Measurements from ENCODE around the gene TRMT61A.
"Not testable (repeated sequence)": the region's sequence is repeated elsewhere in the genome, so short reads cannot be mapped to it uniquely, and the experiment has no call there.

The TRMT61A gene

DNA sequence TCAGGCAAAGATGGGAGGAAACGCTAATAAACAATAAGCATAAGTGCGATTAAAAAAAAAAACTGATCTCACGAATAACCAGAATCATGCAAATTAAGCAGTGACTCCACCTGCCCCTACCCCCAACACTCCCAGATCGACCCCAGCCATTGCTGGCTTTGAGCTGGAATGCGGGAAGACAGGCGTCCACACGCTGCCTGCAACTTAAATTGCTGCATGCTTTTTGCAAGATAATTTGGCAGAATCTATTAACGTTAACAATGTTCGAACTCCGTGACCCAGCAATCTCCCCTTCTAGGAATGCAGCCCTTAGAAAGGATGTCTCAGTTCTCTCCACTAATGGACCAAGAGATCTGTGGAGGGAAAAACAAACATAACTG is 5.4 kb upstream of the TRMT61A start:
- DNase-seq: no peak

DNA sequence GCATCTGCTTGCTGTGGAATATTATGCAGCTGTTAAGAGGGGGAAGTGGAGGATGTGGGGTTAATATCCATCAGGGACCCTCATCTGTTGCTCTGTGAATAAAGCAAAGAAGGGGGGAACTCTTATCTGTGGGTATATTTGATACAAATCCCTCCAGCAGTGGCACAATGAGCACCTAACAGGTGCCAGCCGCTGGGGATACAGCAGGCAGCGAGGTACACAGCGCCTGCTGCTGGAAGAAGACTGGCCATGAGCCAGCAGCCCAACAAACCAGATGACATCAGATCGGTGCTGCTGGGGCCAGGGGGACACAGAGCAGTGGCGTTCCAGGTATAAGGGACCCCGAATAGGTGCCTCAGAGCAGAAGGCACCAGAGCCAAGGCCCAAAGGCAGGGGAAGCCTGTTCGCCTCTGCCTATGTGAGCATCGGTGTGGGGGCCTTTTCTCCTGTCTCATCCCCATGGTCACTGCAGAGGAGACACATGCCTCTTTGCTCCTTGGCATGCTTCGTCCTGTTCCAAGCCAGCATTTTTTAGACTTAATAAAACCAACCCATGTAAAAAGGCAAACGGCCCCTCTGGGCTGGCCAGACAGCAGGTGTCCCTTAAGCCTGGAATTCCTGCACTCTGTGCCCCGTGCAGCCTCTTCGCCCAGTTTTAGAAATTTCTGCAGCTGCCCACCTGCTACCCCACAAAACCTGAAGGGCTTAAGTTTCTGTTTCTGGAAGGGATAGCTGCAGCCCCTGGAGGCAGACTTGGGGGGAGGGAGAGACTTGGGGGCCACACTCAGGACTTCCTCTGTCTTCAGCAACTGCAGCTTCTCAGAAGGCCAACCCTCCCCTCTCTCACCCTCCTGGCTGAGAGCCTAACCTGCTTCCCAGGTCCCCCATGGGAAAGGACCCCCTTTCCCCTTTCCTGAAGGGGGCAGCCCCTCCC is 4.7 kb upstream of the TRMT61A start:
- DNase-seq: no peak

DNA sequence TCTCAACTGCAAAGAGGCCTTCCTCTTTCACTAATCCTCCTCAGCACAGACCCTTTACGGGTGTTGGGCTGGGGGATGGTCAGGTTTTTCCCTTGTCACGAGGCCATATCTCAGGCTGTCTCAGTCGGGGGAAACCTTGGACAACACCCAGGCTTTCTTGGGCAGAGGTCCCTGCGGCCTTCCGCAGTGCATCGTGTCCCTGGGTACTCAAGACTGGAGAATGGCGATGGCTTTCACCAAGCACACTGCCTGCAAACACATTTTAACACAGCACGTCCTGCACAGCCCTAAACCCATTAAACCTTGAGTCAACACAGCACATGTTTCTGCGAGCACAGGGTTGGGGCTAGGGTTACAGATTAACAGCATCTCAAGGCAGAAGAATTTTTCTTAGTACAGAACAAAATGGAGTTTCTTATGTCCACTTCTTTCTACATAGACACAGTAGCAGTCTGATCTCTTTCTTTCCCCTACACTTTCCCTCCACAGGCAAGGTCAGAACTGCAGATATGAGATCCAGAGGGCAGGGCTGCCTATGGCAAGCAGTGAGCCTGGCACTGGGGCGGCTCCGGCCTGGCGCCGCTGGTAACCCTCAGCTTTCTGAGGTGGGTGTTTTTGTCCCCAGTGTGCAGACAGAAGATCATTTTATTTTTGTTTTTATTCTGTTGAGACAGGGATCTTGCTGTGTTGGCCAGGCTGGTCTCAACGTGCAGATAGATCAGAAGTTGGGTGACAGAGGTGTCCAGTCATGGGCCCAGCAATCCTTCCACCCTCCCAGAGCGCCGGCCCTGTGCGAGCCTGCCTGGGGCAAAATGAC is 3.4 kb upstream of the TRMT61A start:
- not testable (repeated sequence) for DNase-seq

DNA sequence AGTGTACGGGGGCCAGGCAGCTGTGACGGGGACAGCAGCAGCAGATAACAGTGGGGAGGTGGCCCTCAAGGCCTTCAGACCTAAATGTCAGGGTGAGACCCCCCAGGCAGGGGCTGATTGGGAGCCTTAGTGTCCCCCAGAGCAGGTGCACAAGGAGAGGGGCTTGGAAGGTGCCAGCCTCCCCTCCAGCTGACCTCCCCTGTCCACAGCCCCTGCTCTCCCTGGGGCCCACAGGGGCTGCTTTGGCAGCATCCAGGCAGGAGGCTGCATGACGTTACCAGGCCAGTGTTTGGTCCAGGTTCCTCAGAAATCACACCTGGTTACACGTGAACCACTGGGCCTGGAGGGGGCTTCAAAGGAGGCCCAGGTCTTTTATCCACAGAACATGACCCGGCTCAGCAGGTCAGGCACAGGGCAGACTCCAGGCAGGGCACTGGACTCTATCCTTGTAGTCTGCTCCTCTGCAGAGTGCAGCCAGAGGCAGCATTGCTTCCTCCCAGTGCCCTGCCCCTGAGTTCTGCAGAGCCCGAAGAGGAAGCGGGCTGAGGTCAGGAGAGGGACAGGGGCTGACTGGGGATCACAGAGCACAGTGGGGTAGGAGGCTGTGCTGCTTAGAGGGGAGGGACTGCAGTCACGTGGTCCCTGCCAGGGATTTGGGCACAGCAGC is 2.6 kb upstream of the TRMT61A start:
- no peak for DNase-seq

DNA sequence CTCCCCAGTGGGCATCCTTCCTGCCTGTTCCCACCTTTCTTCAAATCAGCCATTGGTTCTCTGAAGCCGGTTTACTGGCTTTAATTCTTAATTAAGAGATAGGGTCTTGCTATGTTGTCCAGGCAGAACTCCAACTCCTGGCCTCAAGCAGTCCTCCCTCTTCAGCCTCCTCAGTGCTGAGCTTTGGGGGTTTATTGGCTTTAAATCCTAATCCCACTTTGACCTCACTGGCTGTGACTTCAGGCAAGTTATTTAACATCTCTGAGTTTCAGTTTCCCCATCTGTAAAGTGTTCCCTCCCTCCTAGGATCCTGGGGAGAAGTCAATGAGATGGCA is 2.1 kb upstream of the TRMT61A start:
- no peak for DNase-seq

DNA sequence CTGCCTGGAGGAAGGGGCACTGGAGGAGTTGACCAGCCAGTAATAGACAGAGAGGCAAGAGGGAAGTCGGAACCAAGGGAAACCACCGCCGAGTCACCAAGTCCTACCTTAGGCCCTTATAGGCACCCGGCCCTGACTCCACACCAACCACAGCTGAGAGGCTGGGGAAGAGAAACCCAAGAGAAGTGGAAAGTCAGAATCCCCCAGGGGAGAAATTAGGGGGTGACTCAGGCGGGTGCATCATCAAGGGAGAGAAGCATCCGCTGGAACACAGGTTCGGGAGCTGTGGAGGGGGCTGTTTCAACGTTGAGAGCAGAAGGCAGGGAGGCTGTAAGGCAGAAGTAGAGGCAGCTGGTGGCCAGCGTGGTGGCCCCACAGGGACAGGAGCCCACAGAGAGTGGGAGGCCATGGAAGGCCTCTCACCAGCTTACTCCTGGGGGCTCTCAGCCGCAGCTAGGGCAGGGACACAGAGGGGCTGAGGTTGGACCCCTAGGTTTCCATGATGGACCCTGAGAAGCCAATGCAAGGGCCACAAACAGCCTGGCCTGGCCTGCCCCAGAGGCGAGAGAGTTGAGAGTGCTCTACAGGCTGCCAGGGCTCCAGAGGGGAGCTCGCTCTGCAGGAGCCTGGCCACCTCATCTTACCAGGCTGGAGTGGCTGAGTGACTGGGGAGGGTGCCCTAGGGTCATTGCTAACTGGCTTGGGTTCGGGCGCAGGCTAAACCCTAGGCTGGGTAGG is 1.4 kb upstream of the TRMT61A start:
- DNase-seq: no peak

DNA sequence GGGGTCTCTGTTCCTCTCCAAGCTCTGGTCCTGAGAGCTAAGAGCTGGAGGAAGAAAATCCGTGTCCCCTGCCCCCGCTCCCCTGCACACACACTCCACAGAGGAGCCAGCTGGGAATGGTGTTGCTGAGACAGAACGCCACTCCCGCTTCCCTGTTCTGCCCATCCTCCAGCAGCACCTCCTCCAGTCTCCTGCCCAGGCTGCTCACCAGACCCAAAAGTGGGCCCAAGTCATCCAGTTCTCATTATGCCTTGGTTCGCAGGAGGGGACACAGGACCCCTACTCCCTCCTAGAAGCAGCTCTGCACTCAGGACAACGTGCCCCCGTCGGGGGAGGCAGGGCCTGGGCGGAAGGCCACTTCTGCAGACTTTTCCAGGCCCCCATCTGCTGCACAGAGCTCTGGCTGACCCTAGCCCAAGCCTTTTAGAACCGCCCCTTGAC is 830 bp upstream of the TRMT61A start:
- DNase-seq: no peak

DNA sequence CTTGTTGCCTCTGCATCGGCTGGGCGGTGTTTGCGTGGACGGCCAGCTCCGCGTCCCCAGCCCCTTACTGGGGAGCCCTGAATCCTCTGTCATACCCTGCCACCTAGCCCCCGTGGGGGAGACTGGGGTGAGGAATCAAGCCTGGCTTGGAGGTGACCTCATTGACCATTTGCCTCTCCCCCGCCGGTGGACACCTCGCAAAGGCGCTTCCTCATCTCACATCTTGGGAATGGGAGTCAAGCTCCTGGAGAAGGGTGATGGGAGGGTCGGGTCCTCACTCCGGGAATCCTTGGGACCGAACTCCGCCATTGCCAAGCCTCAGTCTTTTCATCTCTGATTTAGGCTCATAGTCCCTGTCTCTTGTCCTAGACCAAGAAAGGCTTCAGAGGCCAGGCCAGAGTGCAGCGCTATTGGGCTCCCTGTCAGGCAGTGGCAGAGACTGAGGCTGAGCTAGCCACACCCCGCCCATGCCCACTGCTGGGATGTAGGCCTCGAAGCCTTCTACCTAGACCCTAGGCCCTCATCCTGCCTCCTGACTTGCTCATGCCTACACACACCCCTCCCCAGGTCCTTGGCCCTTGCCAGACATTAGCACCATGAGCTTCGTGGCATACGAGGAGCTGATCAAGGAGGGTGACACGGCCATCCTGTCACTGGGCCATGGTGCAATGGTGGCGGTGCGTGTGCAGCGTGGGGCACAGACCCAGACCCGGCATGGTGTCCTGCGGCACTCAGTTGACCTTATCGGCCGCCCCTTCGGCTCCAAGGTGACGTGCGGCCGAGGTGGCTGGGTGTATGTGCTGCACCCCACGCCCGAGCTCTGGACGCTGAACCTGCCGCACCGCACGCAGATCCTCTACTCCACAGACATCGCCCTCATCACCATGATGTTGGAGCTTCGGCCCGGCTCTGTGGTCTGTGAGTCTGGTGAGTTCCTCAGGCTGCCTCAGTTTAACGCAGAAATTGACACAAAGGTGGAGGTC is 678 bp downstream of the TRMT61A start:
- no peak for DNase-seq

DNA sequence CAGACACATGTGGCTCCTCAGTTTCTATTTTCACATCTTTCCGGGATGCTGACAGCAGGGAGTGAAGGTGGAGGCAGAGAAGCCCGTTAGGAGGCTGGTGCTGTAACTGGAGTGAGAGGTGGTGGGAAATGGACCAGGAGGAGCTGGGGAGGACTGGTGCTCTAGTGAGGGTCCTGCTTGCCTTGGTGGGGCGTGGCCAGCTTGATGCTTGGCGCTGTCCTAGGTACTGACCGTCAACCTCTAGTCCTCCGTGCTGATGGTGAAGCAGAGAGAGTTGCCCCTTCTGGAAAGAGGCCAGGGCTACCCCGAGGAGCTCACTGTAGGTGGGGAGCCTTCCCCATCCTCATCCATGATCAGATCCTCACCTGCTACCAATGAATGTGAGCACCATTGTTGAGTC is 1.4 kb downstream of the TRMT61A start:
- DNase-seq: no peak

DNA sequence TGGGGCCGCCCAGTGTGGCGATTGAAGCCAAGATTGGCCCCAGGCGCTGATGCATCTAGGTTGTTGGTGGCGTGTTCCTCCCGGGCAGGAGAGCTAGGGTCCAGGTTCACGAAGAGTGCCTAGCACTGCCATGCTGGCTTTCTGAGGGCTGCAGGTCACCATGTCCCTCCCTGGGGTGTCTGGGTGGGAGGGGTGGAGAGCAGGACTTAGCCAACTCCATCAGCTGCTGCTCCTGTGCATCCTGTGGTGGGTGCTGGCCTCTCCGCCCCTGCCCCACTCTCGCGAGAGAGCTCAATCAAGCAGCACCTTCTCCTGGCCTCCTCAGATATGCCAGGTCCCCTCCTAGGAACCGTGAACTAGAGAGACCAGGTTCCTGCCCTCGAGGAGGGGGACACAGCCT is 1.8 kb downstream of the TRMT61A start:
- DNase-seq: no peak

DNA sequence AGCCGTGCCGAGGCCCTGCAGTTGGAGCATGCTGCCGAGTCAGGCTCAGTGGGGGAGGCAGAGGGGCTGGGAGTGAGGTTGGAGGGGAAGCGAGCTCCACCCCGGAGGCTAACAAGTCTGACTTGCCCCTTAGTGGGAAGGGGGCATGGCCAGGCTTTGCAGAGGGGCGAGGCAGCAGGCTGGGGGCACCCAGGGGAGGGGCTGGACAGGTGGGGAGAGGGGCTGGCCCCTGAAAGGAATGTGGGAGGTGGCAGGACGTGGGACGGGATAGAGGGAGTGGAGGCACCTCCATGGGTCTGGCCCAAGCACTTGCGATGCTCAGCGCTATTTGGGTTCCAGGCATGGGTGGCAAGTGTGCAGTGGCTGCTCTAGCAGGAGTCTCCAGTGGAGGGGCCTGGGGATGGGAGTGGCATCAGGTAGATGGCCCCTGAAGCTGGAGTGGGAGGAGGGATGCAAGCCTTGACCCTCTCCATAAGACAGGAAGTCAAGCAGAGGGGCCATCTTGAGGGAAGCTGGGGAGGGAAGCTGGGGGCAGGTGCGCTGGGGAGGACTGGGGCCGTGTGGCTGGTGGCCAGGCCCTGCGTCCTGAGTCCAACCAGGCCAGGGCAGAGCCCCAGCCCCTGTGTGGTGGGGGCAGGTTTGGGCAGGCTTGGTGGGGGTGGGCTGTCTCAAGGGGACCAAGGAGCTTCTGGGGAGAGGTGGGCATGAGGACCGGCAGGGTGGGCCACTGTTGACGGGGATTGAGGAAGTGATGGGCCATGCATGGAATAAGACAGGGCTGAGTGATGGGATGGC is 2.6 kb downstream of the TRMT61A start:
- DNase-seq: no peak

DNA sequence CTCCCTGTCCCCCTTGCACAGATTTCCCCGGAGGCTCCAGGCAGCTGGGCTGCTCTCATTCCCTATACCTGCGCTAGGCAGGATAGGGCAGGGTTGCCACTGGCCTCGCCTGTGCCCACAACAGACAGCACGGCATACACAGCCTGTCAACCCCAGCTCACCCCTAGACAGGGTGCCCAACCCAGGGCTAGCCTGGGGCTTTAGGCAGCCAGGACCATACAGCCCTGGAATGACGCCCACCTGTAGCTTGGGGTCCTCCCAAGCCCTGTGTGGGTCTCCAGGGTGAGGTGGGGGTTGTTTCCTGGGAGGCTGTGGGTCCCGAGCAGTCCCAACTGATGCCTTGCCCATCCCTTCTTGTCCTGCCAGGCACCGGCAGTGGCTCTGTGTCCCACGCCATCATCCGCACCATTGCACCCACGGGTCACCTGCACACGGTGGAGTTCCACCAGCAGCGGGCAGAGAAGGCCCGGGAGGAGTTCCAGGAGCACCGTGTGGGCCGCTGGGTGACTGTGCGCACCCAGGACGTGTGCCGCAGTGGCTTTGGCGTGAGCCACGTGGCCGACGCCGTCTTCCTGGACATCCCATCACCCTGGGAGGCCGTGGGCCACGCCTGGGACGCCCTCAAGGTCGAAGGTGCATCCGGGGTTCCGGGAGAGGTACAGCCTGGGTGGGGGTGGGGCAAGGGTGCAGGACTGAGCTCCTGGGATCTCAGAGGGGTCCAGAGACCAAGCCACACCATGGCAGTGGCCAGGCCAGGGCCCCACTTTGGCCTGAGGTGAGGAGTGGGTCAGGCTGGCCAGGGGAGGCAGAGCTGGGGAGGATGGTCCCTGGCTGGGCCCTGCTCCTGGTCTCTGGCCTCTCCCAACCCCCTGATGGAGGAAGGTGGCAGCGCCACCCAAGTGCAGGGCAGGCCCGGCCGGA is 3.5 kb downstream of the TRMT61A start:
- DNase-seq: no peak

DNA sequence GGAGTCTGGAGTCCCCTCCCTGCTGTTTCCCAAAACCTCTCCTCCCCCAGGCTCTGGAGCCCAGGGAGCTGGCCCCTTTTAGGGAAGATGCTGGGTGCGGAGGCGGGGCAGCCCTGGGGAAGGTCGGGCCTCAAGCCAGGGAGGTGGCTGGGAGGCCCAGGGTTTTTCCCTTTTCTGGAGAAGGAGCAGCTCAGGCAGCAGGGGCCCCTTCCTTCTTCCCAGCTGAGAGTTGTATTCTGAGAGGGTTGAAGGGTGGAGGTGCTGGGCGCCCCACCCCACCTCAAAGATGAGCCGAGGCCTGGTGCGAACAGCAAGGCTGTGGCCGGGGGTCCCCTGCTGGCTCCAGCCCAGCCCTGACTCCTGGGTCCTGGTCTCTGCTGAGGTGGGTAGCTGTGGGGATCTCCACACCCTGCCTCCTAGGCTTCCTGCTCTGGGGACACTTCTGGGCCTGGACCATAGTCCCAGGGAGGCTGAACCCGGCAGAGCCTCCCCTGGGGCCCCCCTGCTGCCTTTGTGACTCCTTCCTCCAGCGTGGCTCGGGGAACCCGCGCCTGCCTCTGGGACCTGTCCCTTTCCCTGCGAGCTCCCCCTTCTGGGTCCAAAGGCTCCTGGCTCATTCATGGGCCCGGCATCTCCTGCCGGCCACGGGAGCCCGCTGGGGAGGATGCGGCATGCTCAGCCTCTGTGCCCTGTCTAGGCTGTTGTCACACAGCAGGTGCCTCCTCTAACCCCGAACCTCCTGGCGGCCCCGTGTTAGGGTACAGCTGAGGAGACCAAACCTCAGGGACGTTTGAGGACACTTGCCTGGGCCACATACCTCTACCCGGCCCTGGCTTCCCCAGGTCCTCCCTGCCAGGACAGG is 4.4 kb downstream of the TRMT61A start:
- no peak for DNase-seq

DNA sequence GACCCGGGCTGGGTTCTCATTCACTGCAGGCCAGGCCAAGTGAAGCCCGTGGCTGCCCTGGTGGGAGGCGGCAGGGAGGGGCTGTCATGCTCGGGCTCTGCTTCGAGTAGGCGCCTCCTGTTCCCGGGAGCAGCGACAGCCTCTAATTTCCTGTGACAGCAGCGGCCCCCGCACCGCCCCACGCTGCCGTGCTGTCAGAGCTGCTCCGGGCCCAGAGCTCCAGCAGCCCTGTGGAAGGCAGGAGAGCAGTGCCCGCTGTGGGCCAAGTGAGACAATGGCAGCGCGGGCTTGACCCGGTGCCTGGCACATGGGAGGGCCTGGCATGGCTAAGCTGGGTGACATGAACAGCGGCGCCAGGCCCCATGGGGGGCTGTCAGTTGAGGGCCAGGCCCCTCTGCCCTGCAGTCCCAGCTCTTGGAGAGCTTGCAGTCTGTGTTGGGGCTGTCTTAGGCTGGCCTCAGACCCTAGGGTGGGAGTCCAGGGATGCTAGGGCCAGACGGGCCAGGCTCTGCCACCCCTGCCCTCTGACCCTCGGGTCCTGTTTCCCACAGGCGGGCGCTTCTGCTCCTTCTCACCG is 5.1 kb downstream of the TRMT61A start:
- no peak for DNase-seq

DNA sequence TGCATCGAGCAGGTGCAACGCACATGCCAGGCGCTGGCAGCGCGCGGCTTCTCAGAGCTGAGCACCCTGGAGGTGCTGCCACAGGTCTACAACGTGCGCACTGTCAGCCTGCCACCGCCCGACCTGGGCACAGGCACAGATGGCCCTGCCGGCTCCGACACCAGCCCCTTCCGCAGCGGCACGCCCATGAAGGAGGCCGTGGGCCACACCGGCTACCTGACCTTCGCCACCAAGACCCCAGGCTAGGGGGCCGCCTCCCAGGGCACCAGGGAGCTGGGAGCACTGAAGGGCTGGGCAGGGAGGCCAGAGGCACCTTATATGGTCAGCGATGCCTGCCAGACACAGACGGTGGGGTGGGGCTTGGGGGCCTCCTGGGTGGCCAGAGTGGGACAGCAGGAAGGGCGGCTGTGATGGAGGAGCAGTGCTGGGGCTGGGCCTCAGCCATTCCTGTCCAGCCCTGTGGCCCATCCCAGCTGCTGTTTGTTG is 5.6 kb downstream of the TRMT61A start:
- DNase-seq: no peak

DNA sequence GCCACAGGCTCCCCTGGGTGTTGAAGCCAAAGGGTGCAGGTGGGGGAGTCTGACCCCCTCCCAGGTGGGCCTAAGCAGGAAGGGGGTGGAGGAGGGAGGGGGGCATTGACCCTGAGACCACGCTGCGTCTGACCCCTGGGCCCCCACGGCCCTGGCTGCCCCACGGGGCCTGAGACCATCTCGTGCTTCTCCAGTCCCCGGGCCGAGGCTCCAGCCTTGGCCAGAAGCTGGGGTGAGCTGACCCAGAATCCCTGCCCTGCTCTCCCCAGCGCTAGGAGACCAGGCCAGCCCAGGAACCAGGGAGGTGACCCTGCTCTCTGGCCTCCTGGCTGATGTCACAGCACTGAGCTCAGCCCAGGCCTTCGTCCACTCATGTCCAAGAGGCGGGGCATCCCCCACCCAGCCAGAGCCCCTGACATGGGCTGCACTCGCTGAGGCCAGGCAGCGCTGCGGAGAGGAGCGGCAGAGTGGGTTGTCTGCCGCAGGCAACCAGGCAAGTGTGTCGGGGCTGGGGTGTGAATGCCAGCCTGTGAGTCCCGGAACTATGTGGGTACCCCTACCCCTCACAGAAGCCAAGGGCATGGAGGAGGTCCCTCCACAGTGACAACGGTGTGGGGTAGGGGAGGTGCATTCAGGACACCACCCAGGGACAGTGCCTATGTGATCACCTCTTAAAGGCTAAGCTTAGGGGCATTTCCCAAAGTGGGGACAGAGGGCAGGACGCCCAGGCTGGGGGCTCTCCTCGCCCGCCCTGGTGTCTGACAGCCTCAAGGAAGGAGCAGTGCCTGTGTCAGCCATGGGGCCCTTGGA is 6.3 kb downstream of the TRMT61A start:
- no peak for DNase-seq

DNA sequence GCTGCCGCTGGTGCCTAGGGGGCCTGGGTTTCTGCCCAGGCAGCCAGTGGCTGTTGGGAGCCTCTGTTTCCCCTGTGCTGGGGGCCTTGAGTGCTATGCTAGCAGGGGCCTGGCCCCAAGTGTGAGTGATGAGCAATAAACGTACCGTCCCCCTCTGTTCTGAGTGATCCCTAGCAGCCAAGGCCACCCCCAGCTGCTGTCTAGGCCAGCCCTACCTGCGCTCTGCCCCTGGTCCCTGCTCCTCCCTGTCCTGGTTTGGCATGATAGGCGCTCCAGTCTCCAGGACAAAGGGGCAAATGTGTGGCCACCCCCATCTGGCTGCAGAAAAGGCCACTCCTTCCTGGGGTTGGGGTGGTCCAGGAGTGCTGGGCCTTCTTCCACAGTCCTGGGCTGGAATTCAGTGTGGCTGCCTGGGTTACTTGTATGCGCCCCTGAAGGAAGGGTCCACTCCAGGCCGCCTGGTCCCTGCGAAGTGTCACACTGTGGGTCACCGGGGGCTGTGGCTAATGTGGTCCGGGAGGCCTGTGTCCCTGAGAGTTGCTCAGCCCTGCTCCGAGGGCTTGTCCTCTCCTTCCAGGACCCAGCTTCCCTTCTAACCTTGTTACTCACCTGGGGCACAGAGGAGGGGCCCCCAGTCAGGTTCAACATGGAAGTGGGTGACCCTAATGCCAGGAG is 7.0 kb downstream of the TRMT61A start:
- DNase-seq: no peak

All from stimulated activated CD4-positive, alpha-beta T cell treated with anti-CD3 and anti-CD28 coated beads, Interleukin-4, amount 100 ng/mL, for 1 hour (primary cell).